ENCODE data around the gene BTNL9.

GRCh38 chr5:181054138-181054537 lies 14.1 kb downstream of the BTNL9 start:
- TF ChIP-seq MAX (IDR thresholded peaks at IDR 0.05; ENCODE audit: low read depth, low read length) (no peak), CTCF (IDR thresholded peaks at IDR 0.05; ENCODE audit: low read depth, low read length) (no peak), POLR2A (IDR thresholded peaks at IDR 0.05; ENCODE audit: extremely low read depth, insufficient read length) (no peak), MYC (IDR thresholded peaks at IDR 0.05; ENCODE audit: low read depth, low read length) (no peak)

Data from NB4 (cell line).